ENCODE results near the gene MDP1. TPM values are rescaled to one million over a fixed set of nuclear protein-coding genes. Genes with fewer than 3 reads are reported as not detected.
"Not testable (repeated sequence)": the region's sequence is repeated elsewhere in the genome, so short reads cannot be mapped to it uniquely, and the experiment has no call there.

MDP1 gene
- total RNA-seq, 1 donor from 2014 or later, result 58.8 TPM

DNA sequence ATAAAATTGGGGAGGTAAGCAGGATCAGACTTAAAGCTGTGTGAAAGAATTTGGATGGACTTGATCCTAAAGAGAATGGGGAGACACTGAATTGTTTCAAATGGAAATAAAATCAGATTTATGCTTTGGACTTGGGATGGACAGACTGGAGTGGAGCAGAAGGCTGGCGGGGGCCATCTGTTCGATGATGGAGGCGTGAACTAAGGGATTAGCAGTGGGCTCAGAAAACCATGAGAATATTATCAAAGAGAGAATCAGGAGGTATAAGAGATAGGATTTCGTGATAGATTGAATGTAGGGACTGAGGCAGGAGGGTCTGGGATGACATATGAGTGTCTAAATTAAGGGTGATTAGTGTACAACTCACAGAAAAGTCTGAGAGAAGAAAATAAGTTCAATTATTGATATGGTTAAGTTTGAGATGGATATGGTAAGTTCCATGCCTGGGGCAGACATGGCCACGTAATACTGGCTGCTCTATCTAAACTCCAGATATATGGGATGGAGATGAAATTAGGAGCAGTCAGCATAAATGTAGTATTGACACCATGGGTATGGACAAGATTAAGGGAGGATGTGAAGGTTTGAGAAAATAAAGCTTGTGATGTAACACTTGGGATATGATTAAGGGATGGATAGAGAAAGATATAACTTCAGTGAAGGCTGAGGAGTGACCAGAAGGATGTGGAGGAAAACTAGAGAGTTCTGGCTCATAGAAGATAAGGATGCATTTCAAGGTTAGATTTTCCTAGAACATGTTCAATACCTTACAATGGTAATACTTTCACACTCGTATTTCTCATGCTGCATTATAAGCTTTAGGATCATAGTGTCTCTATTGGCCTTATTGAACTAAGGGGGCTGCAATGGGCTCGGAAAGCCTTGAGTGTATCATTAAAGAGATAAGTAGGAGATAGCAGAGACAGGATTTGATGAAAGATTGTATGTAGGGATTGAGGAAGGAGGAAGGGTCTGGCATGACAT lies 11.4 kb downstream of the MDP1 start:
- intact Hi-C loops (cut with DNase I), result no loop called here
- Histone ChIP-seq H3K9me3 (no peaks in the 10 kb centered on the region), H3K27ac (no peak overlapping the region), H3K4me3 (no peak overlapping the region), H3K4me1 (no peaks in the 10 kb centered on the region), H3K27me3 (no peaks in the 10 kb centered on the region), H3K36me3 (peaks cover 32 to 44% of the 10 kb centered on the region in 2 donors)
- DNase-seq (ENCODE audit: low spot score in 2 of 2), result no peak
- TF ChIP-seq, protein P1, sequence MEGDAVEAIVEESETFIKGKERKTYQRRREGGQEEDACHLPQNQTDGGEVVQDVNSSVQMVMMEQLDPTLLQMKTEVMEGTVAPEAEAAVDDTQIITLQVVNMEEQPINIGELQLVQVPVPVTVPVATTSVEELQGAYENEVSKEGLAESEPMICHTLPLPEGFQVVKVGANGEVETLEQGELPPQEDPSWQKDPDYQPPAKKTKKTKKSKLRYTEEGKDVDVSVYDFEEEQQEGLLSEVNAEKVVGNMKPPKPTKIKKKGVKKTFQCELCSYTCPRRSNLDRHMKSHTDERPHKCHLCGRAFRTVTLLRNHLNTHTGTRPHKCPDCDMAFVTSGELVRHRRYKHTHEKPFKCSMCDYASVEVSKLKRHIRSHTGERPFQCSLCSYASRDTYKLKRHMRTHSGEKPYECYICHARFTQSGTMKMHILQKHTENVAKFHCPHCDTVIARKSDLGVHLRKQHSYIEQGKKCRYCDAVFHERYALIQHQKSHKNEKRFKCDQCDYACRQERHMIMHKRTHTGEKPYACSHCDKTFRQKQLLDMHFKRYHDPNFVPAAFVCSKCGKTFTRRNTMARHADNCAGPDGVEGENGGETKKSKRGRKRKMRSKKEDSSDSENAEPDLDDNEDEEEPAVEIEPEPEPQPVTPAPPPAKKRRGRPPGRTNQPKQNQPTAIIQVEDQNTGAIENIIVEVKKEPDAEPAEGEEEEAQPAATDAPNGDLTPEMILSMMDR (IDR thresholded peaks at IDR 0.05), result no peak

DNA sequence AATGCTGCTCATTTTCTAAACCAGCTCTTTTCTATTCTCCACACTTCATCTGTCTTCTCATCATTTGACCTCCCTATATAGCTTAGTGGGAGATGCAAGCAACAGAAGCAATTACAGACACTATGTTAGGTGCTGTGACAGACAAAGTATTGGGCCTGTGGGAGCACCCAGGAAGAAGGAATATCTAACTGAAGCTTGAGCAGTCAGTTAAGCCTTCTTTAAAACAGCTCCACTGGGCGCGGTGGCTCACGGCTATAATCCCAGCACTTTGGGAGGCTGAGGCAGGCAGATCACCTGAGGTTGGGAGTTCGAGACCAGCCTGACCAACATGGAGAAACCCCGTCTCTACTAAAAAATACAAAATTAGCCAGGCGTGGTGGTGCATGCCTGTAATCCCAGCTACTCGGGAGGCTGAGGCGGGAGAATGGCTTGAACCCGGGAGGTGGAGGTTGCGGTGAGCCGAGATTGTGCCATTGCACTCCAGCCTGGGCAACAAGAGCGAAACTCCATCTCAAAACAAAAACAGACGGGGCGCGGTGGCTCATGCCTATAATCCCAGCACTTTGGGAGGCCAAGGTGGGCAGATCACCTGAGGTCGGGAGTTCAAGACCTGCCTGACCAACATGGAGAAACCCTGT lies 12.5 kb downstream of the MDP1 start:
- H3K36me3 ChIP-seq, result peaks cover 24 to 35% of the 10 kb centered on the region in 2 donors
- DNase-seq (ENCODE audit: low spot score in 2 of 2), result peak in 1 of 2 donors; percentile 24

DNA sequence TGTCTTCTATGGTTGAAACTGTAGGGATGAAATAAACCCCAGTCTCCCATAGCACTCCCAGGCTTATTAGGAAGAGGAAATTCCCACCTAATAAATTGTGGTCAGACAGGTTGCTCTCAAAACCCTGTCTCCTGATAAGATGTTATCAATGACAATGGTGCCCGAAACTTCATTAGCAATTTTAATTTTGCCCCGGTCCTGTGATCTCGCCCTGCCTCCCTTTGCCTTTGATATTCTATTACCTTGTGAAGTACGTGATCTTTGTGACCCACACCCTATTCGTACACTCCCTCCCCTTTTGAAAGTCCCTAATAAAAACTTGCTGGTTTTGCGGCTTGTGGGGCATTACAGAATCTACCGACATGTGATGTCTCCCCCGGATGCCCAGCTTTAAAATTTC lies 13.3 kb downstream of the MDP1 start:
- H3K4me3 ChIP-seq; H3K4me1 ChIP-seq; H3K27me3 ChIP-seq; intact Hi-C loops (cut with DNase I); H3K9me3 ChIP-seq; H3K27ac ChIP-seq: not testable (repeated sequence)
- peak in 1 of 2 donors; percentile 31 for DNase-seq (ENCODE audit: low spot score in 2 of 2)
- H3K36me3 ChIP-seq, result peaks cover 15 to 33% of the 10 kb centered on the region in 2 donors

More for the DNA sequence above, 12.5 kb downstream of the MDP1 start:
- H3K9me3 ChIP-seq; H3K4me1 ChIP-seq; H3K4me3 ChIP-seq; H3K27me3 ChIP-seq; H3K27ac ChIP-seq; intact Hi-C loops (cut with DNase I): not testable (repeated sequence)

DNA sequence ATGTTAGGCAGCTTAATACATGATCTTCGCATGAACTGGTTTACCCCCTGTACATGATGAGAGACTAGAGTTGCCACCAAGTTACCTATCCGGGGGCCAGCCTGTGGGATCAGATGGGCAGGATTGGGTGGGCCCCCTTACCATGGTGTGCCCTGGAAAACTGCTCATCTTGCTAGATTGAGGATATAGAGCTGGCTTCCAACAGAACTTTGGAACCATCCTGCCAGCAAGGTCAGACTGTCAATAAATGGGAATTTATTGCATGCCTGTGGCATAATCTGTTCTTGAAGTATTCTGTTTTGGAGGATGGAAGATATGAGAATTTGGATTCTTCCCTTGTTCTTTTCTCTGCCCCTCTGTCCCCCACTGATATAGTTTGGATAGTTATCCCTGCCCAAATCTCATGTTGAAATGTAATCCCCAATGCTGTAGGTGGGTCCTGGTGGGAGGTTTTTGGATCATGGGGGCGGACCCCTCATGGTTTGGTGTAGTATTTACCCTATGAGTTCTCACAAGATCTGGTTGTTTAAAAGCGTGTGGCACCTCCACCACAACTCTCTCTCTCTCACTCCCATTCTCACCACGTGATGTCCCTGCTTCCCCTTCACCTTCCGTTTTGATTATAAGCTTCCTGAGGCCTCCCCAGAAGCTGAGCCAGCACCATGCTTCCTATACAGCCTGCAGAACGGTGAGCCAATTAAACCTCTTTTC lies 16.9 kb downstream of the MDP1 start:
- TF ChIP-seq, protein P1 (IDR thresholded peaks at IDR 0.05), result no peak
- intact Hi-C loops (cut with DNase I), result no loop called here
- H3K4me1 ChIP-seq, result peaks cover 8 to 25% of the 10 kb centered on the region in 2 donors
- no peaks in the 10 kb centered on the region for H3K27me3 ChIP-seq
- H3K9me3 ChIP-seq, result no peaks in the 10 kb centered on the region
- no peak overlapping the region for H3K27ac ChIP-seq
- DNase-seq (ENCODE audit: low spot score in 2 of 2), result no peak
- peaks cover 3 to 13% of the 10 kb centered on the region in 2 donors for H3K36me3 ChIP-seq
- no peak overlapping the region for H3K4me3 ChIP-seq

DNA sequence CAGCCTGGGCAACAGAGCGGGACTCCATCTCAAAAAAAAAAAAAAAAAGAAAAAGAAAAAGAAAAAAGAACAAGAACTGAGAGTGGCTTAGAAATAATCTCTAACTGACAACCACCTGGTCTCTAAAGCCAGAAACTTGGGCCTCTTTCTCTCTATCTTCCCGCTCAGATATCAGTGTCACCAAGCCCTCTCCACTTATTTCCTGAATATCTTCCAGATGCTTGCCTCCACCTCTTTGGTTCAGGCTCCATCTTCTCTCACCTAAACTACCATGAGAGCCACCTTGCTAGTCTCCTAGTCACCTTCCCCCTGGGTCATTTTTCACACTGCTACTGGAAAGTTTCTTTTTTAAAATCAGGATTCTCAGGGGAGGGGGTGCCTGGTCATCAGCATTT lies 18.8 kb downstream of the MDP1 start:
- H3K9me3 ChIP-seq, result no peaks in the 10 kb centered on the region
- peaks cover 12 to 16% of the 10 kb centered on the region in 2 donors for H3K36me3 ChIP-seq
- TF ChIP-seq, protein P1 (IDR thresholded peaks at IDR 0.05), result no peak
- no peak for DNase-seq (ENCODE audit: low spot score in 2 of 2)
- no peaks in the 10 kb centered on the region for H3K27me3 ChIP-seq
- H3K27ac ChIP-seq, result no peak overlapping the region
- peaks cover 8 to 25% of the 10 kb centered on the region in 2 donors for H3K4me1 ChIP-seq
- H3K4me3 ChIP-seq, result no peak overlapping the region
- intact Hi-C loops (cut with DNase I), result no loop called here

All from ascending aorta (tissue), 2 donors.